ENCODE measurements around the gene ABI1.
"Not testable (repeated sequence)": the region's sequence is repeated elsewhere in the genome, so short reads cannot be mapped to it uniquely, and the experiment has no call there.

ABI1 gene

GRCh38 chr10:26860443-26861204, at the start of gene ABI1:
Gene ABI1 (minus strand): TSS chr10:26860958. CDS start chr10:26860863, 95 bp downstream.
- DNase-seq (ENCODE audit: low spot score): peak; percentile 97

GRCh38 chr10:26909753-26910152, 49.0 kb upstream of the ABI1 start:
- no peak for DNase-seq (ENCODE audit: low spot score)

GRCh38 chr10:26905253-26905781, 44.6 kb upstream of the ABI1 start:
- DNase-seq (ENCODE audit: low spot score): not testable (repeated sequence)

DNA sequence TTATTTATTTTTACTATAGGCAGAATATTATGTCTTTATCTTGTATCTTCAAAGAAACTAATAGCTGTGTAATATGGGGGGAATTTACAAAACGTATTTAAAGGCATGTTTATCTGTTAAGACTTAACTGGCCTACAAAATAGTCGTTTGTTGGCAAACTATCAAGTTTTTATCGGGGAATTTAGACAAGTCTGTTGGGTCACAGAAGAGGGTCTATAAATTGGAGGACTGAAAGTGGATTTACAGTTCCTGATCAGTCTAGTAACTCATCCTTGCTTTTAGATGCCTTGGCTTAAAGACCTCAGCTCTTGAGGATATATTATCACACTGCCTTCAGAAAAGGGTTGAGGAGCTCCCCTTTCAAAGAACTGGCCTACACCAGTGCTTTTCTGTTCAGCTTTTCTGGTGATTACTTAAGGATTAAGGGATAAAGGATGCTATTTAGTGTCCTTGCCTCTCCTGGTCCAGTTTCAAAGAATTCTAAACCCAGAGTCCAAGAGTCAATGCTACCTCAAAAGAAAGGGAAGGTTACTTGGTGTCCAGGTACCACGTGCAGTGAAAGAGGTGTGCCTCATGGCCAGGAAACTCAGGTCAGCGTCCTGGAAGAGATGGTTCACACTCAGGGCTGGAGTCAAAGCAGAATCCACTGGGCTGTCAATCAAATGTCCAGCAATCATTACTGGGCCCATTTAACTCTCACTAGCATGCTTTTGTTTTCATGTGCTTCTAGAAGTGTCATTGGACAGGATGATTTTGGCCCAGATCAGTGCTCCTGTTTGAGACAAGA, 42.9 kb upstream of the ABI1 start:
- DNase-seq (ENCODE audit: low spot score): no peak

DNA sequence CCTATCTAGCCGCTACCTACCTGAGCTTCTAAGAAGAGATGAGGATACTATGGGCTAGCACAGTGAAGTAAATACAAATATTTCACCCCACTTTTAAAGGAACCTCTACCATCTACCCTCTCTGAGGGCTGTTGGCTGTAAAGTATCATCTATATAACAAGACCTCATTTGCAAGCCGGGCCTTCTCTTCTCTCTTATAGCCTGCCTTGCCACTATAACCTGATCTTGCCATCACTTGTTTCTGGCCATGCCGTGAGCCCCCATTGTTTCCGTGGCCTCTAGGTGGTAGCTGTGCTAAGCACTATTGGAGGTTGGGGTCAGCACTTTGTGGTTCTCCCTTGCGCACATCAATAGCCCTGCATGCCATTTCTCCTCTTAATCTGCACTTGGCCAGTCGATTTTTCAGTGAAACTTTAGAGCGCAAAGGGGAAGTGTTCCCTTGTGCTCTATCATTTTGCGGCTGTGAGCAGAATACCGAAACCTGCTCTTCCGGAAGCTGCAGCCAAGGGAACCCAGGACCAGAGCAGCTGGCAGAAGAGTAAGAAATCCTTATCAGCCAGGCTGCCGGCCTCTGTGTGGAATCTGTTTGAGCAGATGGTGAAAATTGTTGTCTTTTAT, 31.7 kb upstream of the ABI1 start:
- not testable (repeated sequence) for DNase-seq (ENCODE audit: low spot score)

GRCh38 chr10:26890956-26891355, 30.2 kb upstream of the ABI1 start:
- DNase-seq (ENCODE audit: low spot score): peak; percentile 67

GRCh38 chr10:26887611-26888215, 27.0 kb upstream of the ABI1 start:
- DNase-seq (ENCODE audit: low spot score): no peak

DNA sequence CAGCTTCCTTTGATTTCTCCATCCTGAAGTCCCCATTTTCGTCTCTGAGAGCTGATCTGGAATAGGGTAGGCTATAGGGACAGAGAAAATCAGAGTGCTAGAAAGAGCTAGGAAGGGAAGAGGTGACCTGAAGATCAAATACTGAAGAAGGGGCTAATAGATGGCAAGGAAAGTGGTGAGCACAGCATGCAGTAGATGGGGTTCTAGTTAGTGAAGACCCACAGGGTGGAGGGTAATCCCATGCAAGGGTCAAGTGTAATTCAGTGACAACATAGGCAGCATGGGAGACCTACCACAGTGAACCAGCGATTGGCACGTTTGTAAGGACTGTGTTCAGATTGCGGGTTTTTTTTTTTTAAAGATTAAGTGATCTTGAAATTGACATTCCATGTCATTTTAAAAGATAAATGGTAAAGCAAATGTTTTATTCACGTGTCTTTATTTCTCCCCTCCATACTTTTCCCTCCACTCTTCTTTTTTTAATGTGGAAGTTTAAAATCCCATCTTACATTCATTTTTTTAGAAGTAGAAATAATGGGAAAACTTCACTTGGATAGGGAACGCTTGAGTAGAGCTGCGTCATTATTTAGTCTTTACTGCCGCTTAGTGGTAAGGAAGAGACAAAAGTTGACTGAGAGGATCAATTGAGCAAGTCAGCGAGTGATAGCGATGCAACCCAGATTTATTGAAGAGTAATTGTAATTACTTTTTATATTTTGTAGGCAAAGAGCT, 21.0 kb upstream of the ABI1 start:
- DNase-seq (ENCODE audit: low spot score): no peak

DNA sequence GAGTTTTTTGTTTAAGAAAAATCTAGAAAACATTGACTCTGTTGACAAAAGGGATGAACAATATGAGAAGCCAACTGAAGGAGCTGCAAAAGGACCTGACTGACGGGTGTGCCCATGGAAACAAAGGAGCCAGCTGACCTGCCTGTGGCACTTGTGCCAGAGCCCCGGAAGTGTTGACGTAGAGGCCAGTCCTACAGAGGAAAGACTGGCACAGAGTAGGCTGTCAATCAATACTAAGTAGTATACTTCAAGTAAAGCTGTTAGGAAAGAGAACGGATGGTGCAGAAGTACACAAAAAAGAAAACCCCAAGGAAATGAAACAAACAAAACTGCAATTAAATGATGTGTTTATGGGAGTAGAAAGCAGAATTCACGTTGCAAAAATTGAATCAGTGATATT, 19.0 kb upstream of the ABI1 start:
- DNase-seq (ENCODE audit: low spot score): no peak

GRCh38 chr10:26870766-26871165, 10.0 kb upstream of the ABI1 start:
- no peak for DNase-seq (ENCODE audit: low spot score)

DNA sequence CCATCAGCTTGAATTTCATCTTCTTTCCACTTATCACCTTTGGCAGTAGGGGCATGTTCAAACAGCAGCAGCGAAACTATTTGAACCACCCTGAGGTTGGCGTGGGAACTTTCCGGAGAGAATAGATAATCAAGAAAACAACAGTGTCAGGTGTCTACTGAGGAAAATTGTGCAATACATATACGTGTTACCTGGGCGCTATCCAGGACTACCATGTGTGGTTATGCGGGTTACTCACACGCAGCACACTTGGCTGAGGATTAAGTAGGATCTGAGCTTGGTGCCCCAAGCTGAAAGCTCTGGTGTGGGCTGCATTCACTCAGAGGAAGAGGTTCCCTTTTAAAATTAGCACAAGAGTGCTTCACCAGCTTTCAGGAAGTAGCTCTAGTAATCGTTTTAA, 8.8 kb upstream of the ABI1 start:
- no peak for DNase-seq (ENCODE audit: low spot score)

DNA sequence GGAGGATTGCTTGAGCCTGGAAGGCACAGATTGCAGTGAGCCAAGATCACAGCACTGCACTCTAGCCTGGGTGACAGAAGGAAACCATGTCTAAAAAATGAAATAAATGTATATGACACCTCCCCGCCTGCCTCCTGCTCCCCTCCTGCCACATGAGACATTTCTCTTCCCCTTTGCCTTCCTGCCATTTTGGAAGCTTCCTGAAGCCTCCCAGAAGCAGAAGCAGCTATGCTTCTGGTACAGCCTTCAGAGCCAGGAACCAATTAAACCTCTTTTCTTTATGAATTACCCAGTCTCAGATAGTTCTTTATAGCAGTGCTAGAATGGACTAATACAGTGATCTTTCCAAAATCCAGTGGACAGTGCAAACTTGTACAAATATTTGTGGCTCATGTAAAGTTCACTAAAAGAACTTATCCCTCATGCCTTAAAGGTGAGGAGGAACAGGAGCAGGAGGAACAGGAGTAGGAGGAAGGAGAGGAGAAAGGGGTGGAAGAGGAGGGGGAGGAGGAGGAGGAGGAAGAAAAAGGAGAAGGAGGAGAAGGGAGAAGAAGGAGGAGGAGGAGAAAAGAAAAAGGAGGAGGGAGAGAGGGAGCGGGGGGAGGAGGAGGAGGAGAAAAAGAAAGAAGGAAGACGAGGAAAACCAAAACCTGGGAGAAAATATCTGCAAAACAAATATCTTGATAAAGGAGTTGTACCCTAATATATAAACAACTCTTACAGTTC, 2.8 kb upstream of the ABI1 start:
- no peak for DNase-seq (ENCODE audit: low spot score)

DNA sequence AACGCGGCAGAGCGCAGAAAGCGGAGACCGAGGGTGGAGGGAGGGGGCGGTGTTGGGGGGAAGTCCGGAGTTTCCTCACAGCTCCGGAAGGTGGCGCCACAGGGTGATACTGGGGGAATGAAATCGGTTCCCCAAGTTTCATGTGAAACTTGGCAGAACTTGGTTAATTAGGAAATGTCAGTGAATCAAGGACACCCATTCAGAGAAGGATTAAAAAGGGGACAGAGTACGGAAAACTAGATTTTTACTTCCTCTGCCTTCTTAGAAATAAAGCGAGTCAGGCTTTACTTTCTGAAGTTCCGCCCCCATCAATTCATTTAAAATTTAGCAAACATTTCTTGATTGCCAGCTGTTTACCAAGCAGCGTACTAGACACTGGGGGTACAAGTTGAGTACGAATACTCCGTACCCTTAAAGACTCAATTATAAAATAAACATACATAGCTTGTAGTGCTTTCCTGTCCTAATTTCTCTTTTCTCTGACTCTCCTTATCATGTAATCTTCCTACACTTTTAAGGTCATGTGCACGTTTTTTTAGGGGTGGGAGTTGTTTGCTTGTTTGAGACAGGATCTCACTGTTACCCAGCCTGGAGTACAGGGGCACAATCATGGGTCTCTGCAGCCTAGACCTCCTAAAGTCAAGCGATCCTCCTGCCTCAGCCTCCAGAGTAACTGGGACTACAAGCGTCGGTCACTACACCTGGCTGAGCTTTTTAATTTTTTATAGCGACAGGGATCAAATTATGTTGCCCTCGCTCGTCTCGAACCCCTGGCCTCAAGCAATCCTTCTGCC, 644 bp upstream of the ABI1 start:
- DNase-seq (ENCODE audit: low spot score): no peak

DNA sequence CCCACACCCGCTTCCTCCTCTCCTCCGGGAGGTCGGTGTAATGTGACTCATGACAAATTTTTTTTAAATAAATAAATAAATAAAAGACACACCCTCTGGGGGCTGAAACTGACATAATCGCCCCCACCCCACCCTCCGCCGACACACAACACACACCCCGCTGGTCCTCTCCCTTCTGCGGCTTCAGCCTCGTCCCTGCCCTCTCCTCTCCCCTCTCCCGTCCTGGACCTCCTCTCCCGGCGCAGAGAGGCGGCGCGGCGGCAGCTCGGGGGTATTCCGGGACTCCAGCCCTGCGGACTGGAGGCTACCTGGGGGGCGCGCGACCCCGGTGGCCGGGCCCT, 686 bp downstream of the ABI1 start:
- DNase-seq (ENCODE audit: low spot score): peak; percentile 78

DNA sequence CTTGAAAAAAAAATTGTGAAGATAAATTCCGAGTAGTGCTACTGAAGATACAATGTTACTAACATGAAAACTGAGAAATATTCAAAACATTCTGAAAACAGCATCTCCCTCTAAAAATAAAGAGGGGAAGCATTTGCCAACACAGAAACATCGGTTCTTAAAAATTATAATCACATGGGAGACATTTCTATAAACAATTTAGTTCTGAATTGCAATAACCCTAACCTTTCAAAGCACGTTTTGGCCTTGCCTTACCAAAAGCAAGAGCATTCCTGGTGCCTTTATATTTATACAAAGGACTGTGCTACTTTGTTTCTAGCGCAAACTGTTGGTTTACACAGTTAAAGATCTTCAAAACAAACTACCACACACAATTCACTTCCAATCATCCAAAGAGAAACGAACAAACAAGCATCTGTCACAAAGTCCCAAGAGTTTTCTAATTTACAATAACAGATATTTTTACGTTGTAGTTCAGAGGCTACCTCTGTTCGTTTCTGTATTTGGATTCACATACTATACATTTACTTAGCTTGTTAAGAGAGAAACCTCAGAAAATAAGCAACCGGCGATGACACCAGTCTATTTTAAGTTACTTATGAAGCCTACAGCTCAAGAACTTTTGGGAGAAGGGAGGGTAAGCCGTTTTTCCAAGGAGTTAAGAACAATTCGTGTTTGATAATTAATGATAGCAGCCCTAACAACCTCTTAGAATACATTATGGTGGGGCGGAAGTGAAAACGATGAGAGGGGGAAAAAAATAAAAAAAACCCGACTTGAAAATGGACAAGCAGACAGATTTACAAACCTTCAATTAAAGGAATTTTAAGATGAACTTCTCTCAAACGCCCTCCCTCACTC, 1.3 kb downstream of the ABI1 start:
- DNase-seq (ENCODE audit: low spot score): no peak

GRCh38 chr10:26858707-26859034, 2.1 kb downstream of the ABI1 start:
- no peak for DNase-seq (ENCODE audit: low spot score)

DNA sequence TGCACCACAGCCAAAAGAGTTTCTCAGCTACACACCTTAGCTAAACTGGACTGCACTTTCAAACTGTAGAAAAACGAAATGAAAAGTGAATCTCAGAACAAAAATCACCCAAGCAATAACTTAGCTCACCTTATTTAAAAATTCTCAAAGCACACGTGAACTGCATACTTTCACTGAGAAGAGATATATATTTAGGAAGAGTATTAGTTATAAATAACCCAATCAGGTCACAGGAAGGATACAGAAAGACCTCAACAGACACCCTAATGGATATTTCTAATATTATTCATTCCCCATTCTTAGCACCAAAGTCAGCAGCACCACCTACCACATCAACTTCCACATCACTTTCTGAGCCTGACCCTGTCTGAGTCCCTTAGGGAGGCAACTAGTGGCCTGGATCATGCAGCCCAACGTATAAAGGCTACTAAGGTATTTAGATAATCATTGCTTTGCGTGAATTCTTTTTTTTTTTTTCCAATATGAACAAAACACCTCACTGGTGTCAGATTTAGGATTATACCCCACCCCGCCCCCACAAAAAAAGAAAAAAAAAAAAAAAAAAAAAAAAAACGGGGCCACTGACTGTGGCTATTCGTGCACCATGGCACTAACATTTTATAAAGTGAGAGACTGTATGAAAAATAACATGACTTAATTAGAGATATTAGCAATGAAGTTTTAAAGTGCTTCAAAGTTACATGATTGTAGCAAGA, 2.6 kb downstream of the ABI1 start:
- DNase-seq (ENCODE audit: low spot score): no peak

- DNase-seq (ENCODE audit: low spot score): not testable (repeated sequence)
Measured at GRCh38 chr10:26857553-26857952, 3.2 kb downstream of the ABI1 start.

DNA sequence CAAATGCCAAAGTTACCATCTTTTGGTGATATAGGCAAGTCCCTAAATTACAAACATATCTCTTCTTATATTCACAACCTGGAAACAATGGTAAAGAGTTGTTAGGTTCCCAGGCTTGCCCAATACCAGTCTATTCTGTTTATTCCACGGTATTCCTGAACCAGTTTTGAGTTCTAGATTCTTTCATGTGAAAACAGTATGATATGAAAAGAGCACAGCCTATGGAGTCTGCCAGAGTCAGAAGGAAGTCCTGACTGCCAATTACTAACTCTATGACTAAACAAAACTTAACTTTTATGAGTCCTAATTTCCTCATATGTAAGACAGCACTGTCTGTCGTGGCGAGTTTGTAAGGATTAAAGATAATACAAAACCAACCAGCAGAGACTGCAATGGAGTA, 5.6 kb downstream of the ABI1 start:
- DNase-seq (ENCODE audit: low spot score): no peak
